Upper lobe of left lung (tissue), 6 donors: ENCODE measurements around the gene SMG9. TPM values are rescaled to one million over a fixed set of nuclear protein-coding genes. Genes with fewer than 3 reads are reported as not detected.
"Not testable (repeated sequence)": the region's sequence is repeated elsewhere in the genome, so short reads cannot be mapped to it uniquely, and the experiment has no call there.

Experiments
- ATAC-seq, 2 donors: fragments of 200-7000 bp; cut with Tn5 transposase; one replicate each; pipeline ENCODE4 v1.9.1; 2022; ENCODE audit warnings: mild to moderate bottlenecking in 2 of 2, moderate library complexity in 2 of 2; ENCODE audit not compliant: low FRiP score in 2 of 2
- DNase-seq, 2 donors: peaks; one replicate each; pipeline ENCODE4 v3.0.0-alpha.2; 2019 to 2020
- H3K27ac ChIP-seq, 4 donors: fragments of 200-600 bp; sonication (generic); one replicate each; pipeline ENCODE4 v1.5.1; 2016 to 2019
- H3K27me3 ChIP-seq, 4 donors: fragments of 200-600 bp; sonication (generic); one replicate each; pipeline ENCODE4 v1.5.1; 2017 to 2019
- H3K36me3 ChIP-seq, 4 donors: fragments of 200-600 bp; sonication (generic); one replicate each; pipeline ENCODE4 v1.5.1; 2016 to 2019
- H3K4me1 ChIP-seq, 4 donors: fragments of 200-600 bp; sonication (generic); one replicate each; pipeline ENCODE4 v1.5.1; 2018 to 2019
- H3K4me3 ChIP-seq, 4 donors: fragments of 200-600 bp; sonication (generic); one replicate each; pipeline ENCODE4 v1.5.1; 2017 to 2019; ENCODE audit warnings: mild to moderate bottlenecking in 2 of 4, moderate library complexity in 1 of 4
- H3K9me3 ChIP-seq, 4 donors: fragments of 200-600 bp; sonication (generic); one replicate each; pipeline ENCODE4 v1.5.1; 2018 to 2019
- CTCF ChIP-seq, 6 experiments: fragments of 450-650 bp in 4 of 6; fragments of 200-600 bp in 2 of 6; sonication (generic) in 2 of 6; IDR thresholded peaks; one replicate each; pipeline ENCODE4 v1.5.1; 2016 to 2019; ENCODE audit warnings: antibody characterized with exemption in 6 of 6
- EP300 ChIP-seq, 4 donors: sonication (generic); formaldehyde crosslinking; IDR thresholded peaks; one replicate each; pipeline ENCODE4 v1.5.1; 2017; ENCODE audit warnings: antibody characterized with exemption in 4 of 4, control low read depth in 2 of 4
- POLR2A ChIP-seq, 4 donors: fragments of 450-650 bp; IDR thresholded peaks; one replicate each; pipeline ENCODE4 v1.5.1; 2016 to 2017; ENCODE audit warnings: antibody characterized with exemption in 4 of 4, mild to moderate bottlenecking in 2 of 4
- POLR2AphosphoS5 ChIP-seq, 2 donors: sonication (generic); formaldehyde crosslinking; IDR thresholded peaks; one replicate each; pipeline ENCODE4 v1.5.1; 2017; ENCODE audit warnings: antibody characterized with exemption in 2 of 2
- WGBS, 2 donors: methylation state at CpG; one replicate each; pipeline ENCODE4 v1.1.5; 2017 to 2018; 5-methylcytosine and 5-hydroxymethylcytosine counted together
- total RNA-seq, 6 donors: library from RNA; depleted of rRNA in 4 of 6; stranded (reverse); fragments of >200 nt in 4 of 6; gene quantifications; one replicate each; pipeline versions ENCODE4 v1.1.0 to v1.2.1, GENCODE V29; 2016 to 2021
- donor health status: DM: no; HTN: no; CAD: no; lungs with moderate emphysema.
- donor health status: DM: no; HTN: yes; CAD: no; lungs with severe emphysema.

Gene SMG9
- total RNA-seq, 6 donors from 2014 or later, result 23.0 to 119 (median 52.9) TPM

GRCh38 chr19:43777163-43777695 lies 22.5 kb upstream of the SMG9 start:
- peaks cover 42 to 70% (median 49%) of the 10 kb centered on the region in 4 donors for H3K4me1 ChIP-seq
- no peaks in the 10 kb centered on the region for H3K36me3 ChIP-seq
- DNase-seq (no peak), ATAC-seq (no peak)
- WGBS, 2 donors, result 3 to 6% methylated on average over 4 of the region's 4 CpGs
- H3K4me3 ChIP-seq, result no peak overlapping the region
- no peaks in the 10 kb centered on the region for H3K9me3 ChIP-seq
- TF ChIP-seq POLR2AphosphoS5 (IDR thresholded peaks at IDR 0.05), result no peak
- TF ChIP-seq CTCF (IDR thresholded peaks at IDR 0.05), result no peak
- no peak for TF ChIP-seq EP300 (IDR thresholded peaks at IDR 0.05)
- no peak for TF ChIP-seq POLR2A (IDR thresholded peaks at IDR 0.05)
- H3K27me3 ChIP-seq, result no peaks in the 10 kb centered on the region
- peak overlapping the region in 3 of 4 donors; percentile 28 to 78 (median 53) for H3K27ac ChIP-seq

GRCh38 chr19:43776286-43776685 lies 21.5 kb upstream of the SMG9 start:
- no peak for ATAC-seq
- no peak for TF ChIP-seq EP300 (IDR thresholded peaks at IDR 0.05)
- no peak for TF ChIP-seq CTCF (IDR thresholded peaks at IDR 0.05)
- TF ChIP-seq POLR2AphosphoS5 (IDR thresholded peaks at IDR 0.05), result no peak
- TF ChIP-seq POLR2A (IDR thresholded peaks at IDR 0.05), result no peak
- no peak overlapping the region for H3K27ac ChIP-seq

GRCh38 chr19:43775299-43775890 lies 20.6 kb upstream of the SMG9 start:
- 84 to 89% methylated on average over 7 of the region's 7 CpGs for WGBS, 2 donors
- no peak overlapping the region for H3K4me3 ChIP-seq
- H3K36me3 ChIP-seq, result no peaks in the 10 kb centered on the region
- no peak for DNase-seq
- ATAC-seq, result no peak
- no peaks in the 10 kb centered on the region for H3K27me3 ChIP-seq
- H3K27ac ChIP-seq, result no peak overlapping the region
- TF ChIP-seq POLR2AphosphoS5 (IDR thresholded peaks at IDR 0.05) (no peak), POLR2A (IDR thresholded peaks at IDR 0.05) (no peak), CTCF (IDR thresholded peaks at IDR 0.05) (no peak), EP300 (IDR thresholded peaks at IDR 0.05) (no peak)
- H3K4me1 ChIP-seq, result peaks cover 39 to 60% (median 46%) of the 10 kb centered on the region in 4 donors
- H3K9me3 ChIP-seq, result no peaks in the 10 kb centered on the region

More at GRCh38 chr19:43776286-43776685, 21.5 kb upstream of the SMG9 start:
- Histone ChIP-seq H3K36me3 (no peaks in the 10 kb centered on the region), H3K4me3 (no peak overlapping the region), H3K4me1 (peaks cover 42 to 69% (median 49%) of the 10 kb centered on the region in 4 donors), H3K27me3 (no peaks in the 10 kb centered on the region), H3K9me3 (no peaks in the 10 kb centered on the region)
- 74% methylated on average over 11 of the region's 11 CpGs for WGBS, 2 donors
- no peak for DNase-seq

- not testable (repeated sequence) for H3K9me3 ChIP-seq, DNase-seq
- H3K4me3 ChIP-seq, result peak overlapping the region in 2 of 4 donors; percentile 27 to 33
Measured at GRCh38 chr19:43774940-43775258, 20.1 kb upstream of the SMG9 start.

GRCh38 chr19:43774103-43774939 lies 19.6 kb upstream of the SMG9 start:
- DNase-seq (peak; percentile 65 to 91), ATAC-seq (peak; percentile 82 to 88)
- Histone ChIP-seq H3K27me3 (no peaks in the 10 kb centered on the region), H3K4me3 (peak overlapping the region in 3 of 4 donors; percentile 27 to 33 (median 27)), H3K27ac (peak overlapping the region in 1 of 4 donors; percentile 40), H3K36me3 (no peaks in the 10 kb centered on the region), H3K9me3 (no peaks in the 10 kb centered on the region), H3K4me1 (peaks cover 30 to 49% (median 38%) of the 10 kb centered on the region in 4 donors)
- TF ChIP-seq POLR2AphosphoS5 (IDR thresholded peaks at IDR 0.05), result peak; percentile 60 to 61
- peak; percentile 45 to 96 (median 68) for TF ChIP-seq CTCF (IDR thresholded peaks at IDR 0.05)
- peak in 1 of 4 donors; percentile 76 for TF ChIP-seq EP300 (IDR thresholded peaks at IDR 0.05)
- TF ChIP-seq POLR2A (IDR thresholded peaks at IDR 0.05), result no peak
- 14 to 51% methylated on average over 11 to 51 of the region's 63 CpGs for WGBS, 2 donors

More at GRCh38 chr19:43774940-43775258, 20.1 kb upstream of the SMG9 start:
- ATAC-seq, result peak in 1 of 2 donors; percentile 59
- not testable (repeated sequence) for H3K27me3 ChIP-seq, H3K36me3 ChIP-seq
- peak overlapping the region in 1 of 4 donors; percentile 40 for H3K27ac ChIP-seq
- WGBS, 2 donors, result 58 to 81% methylated on average over 11 of the region's 11 CpGs
- H3K4me1 ChIP-seq, result peaks cover 36 to 55% (median 44%) of the 10 kb centered on the region in 4 donors
